ENCODE results near the gene TSSK6. TPM values are rescaled to one million over a fixed set of nuclear protein-coding genes. Genes with fewer than 3 reads are reported as not detected.

The TSSK6 gene
- total RNA-seq, 2 donors from 2014 or later, result 3.8 to 3.9 TPM

DNA sequence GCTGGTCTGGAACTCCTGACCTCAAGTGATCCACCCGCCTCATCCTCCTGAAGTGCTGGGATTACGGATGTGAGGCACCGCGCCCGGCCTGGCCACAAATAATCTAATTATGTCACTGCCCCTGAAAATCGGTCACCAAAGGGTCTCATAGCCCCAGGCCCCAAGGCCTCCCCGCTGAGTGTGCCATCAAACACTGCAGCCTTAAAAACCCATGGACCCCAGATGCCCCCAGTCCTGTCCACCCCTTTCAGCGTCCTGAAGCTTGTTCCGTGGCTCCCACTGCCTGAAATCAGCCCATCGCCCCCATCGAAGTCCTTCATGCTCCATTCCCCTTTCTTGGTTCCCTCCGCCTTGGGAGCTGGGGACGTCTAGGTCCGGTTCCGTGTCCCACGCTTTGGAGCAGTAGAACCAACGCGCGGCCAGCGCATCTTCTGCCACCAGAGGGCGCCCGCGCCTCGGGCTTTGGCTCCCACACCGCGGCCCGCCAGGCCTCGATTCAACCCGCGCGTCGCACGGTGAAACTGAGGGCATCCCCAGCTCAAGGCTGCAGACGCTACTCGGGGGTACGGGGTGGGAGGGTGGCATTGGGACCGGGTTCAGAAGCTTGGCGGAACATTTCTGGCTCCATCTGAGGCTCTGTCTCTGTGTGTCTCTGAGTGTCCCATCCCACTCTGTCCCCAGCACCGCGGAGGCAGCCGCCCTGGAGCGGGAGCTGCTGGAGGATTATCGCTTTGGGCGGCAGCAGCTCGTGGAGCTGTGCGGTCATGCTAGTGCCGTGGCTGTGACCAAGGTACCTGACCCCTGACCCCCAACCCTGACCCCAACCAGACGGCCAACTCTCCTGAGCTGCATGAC lies 16.8 kb upstream of the TSSK6 start:
- Mint-ChIP-seq H3K27ac (peak overlapping the region; percentile 39), H3K27me3 (no peaks in the 10 kb centered on the region), H3K36me3 (ENCODE audit: low read depth) (no peaks in the 10 kb centered on the region), H3K4me1 (peaks cover 14% of the 10 kb centered on the region), H3K4me3 (peak overlapping the region; percentile 57)
- ATAC-seq (peak; percentile 82), DNase-seq (peak; percentile 75 to 91 (median 86))
- H3K9me3 ChIP-seq (ENCODE audit: control insufficient read depth, low read length, poor library complexity, severe bottlenecking), result no peaks in the 10 kb centered on the region

DNA sequence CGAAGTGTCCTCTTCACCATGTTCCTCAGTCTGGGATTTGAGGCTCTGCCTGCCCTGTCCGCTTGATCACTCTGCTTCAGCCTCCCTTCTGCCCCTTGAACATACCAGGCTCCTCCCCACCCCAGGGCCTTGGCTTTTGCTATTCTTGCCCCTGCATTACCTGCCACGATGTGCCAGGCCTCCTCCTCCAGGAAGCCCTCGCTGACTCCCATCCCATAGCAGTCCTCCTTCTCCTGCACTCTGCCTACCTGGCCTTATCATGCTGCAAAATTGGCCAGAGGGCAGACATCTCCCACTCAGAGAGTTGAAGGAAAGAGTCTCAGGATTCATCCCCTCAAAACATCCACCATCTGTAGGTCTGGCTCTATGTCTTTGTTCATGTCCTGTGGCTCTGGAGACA lies 15.5 kb upstream of the TSSK6 start:
- no peaks in the 10 kb centered on the region for H3K9me3 ChIP-seq (ENCODE audit: control insufficient read depth, low read length, poor library complexity, severe bottlenecking)
- DNase-seq, result no peak
- Mint-ChIP-seq H3K36me3 (ENCODE audit: low read depth) (no peaks in the 10 kb centered on the region), H3K27me3 (no peaks in the 10 kb centered on the region), H3K4me3 (no peak overlapping the region), H3K27ac (peak overlapping the region; percentile 45), H3K4me1 (peaks cover 9% of the 10 kb centered on the region)
- ATAC-seq, result no peak

DNA sequence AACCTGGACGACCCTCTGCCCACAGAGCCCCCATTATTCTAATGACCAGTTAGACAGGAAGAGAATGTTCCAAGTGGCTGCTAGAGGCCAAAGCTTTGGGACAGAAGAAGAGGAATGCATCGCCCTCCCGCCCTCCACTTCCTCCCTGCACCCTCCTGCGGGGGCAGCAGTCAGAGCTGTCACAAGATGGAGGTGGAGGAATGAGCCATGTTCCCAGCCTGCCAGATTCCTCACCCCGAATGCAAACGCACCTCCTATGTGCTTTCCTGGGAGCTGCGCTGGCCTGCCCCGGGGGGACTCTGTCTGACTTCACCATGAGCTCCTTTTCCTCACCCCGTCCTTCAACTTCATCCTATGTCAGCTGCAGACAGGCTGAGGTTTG lies 15.1 kb upstream of the TSSK6 start:
- no peak for ATAC-seq
- Mint-ChIP-seq H3K27me3 (no peaks in the 10 kb centered on the region), H3K27ac (peak overlapping the region; percentile 45), H3K4me1 (peaks cover 9% of the 10 kb centered on the region), H3K36me3 (ENCODE audit: low read depth) (no peaks in the 10 kb centered on the region), H3K4me3 (no peak overlapping the region)
- no peaks in the 10 kb centered on the region for H3K9me3 ChIP-seq (ENCODE audit: control insufficient read depth, low read length, poor library complexity, severe bottlenecking)
- DNase-seq, result no peak

DNA sequence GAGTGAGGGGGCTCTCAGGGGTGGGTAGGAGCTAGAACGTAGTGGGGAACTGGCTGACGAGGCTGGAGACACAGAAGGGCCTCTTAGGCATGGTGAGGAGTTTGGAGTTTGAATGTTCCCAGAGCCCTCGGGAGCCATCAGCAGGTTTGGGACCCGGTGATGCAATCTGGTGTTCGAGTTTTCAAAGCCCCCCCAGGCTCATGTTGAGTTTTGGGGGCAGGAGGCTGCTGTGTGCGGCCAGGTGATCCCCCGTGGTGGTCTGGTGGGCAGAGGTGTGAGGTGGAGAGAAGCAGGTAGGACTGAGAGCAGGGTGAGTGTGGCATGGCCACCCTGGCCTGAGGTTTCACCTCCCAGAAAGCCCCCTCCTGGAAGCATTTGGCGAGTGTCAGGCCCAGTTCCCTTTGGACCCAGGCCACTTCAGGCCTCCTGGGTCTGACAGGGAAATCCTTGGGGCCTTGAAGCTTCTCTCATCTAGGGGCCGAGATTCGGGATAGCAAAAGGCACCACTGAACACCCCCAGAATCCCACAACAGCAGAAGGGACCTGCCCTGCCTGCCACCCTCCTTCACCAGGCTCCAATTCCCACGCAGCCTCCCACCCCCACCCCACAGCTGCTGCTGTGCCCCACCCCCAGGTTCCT lies 14.6 kb upstream of the TSSK6 start:
- ATAC-seq (no peak), DNase-seq (no peak)

DNA sequence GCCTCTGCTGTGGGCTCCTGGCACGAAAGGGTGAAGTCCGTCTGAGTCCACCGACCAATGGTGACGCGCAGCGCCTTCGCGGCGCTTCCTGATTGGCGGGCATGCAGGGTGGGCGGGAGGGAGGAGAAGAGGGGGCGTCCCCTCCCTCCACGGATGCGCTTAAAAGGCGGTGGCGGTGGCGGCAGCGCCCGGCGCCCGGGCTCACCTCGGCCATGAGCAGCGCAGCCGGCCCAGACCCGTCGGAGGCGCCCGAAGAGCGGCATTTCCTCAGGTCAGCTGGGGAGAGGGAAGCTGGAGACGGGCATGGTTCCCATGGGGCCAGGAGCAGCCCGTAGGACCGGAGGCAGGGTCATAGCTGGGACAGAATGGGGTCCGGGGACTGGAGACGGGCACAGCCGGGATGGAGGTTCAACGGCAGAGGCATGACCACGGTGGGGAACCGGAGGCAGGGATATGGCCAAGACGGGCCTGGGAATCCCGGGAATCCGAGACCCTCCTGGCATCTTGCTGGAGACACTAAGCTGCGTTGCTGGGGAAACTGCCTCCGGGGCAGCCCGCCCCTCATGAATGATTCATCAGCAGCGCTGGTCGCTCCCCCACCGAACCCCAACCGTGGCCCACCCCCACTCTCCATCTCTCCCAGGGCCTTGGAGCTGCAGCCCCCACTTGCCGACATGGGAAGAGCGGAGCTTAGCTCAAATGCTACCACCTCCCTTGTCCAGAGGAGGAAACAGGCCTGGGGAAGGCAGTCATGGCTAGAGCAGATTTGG lies 13.6 kb upstream of the TSSK6 start, which contains the start of gene YJEFN3:
TSS of gene YJEFN3 (plus strand) at position 191 of the 770 bp plus-strand sequence. CDS start at position 213, 22 bp downstream.
- DNase-seq (no peak), ATAC-seq (no peak)
- Mint-ChIP-seq H3K4me1 (peaks cover 4% of the 10 kb centered on the region), H3K27ac (peak within 1 kb of the TSS; percentile 45), H3K27me3 (no peaks in the 10 kb centered on the region), H3K4me3 (peak within 1 kb of the TSS; percentile 15), H3K36me3 (ENCODE audit: low read depth) (no peaks in the 10 kb centered on the region)
- H3K9me3 ChIP-seq (ENCODE audit: control insufficient read depth, low read length, poor library complexity, severe bottlenecking), result no peaks in the 10 kb centered on the region

More for the DNA sequence above, 14.6 kb upstream of the TSSK6 start:
- H3K4me1 Mint-ChIP-seq, result peaks cover 9% of the 10 kb centered on the region
- peak overlapping the region; percentile 15 for H3K4me3 Mint-ChIP-seq
- no peaks in the 10 kb centered on the region for H3K36me3 Mint-ChIP-seq (ENCODE audit: low read depth)
- peak overlapping the region; percentile 45 for H3K27ac Mint-ChIP-seq
- H3K9me3 ChIP-seq (ENCODE audit: control insufficient read depth, low read length, poor library complexity, severe bottlenecking), result no peaks in the 10 kb centered on the region
- H3K27me3 Mint-ChIP-seq, result no peaks in the 10 kb centered on the region

DNA sequence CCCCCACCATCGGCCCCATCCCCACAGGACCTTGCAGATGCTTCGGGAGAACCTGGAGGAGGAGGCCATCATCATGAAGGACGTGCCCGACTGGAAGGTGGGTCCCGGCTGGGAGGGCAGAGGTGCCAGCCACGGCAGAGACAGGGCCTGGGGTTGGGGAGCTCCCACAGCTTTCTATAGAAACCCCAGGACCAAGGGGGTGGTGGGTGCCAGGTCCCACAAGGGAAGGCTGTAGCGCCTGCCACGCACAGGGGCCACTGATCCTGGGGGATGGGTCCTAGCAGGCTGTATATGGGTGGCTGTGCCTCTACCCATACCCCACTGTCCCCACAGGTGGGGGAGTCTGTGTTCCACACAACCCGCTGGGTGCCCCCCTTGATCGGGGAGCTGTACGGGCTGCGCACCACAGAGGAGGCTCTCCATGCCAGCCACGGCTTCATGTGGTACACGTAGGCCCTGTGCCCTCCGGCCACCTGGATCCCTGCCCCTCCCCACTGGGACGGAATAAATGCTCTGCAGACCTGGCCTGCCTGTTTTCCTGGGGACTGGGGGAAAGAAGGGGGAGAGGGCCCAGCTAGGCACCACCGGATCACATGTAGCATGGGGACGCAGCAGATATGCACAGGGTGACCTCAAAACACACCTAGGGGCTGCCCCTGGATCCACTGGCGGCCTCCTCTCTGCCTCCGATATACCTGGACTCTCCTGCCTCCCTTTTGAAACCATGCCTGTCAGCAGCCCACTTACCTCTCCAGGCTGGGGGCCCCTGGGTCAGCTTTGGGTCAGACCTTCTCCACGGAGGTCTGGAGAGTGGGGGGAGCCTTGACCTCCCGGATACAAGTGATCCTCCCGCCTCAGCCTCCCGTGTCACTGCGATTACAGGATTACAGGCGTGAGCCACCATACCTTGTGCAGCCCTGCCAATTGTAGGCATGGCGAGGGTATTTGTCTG lies 12.6 kb upstream of the TSSK6 start:
- DNase-seq (no peak), ATAC-seq (no peak)
- Mint-ChIP-seq H3K27me3 (no peaks in the 10 kb centered on the region), H3K4me3 (no peak overlapping the region), H3K4me1 (peaks cover 3% of the 10 kb centered on the region), H3K36me3 (ENCODE audit: low read depth) (no peaks in the 10 kb centered on the region), H3K27ac (no peak overlapping the region)
- no peaks in the 10 kb centered on the region for H3K9me3 ChIP-seq (ENCODE audit: control insufficient read depth, low read length, poor library complexity, severe bottlenecking)

DNA sequence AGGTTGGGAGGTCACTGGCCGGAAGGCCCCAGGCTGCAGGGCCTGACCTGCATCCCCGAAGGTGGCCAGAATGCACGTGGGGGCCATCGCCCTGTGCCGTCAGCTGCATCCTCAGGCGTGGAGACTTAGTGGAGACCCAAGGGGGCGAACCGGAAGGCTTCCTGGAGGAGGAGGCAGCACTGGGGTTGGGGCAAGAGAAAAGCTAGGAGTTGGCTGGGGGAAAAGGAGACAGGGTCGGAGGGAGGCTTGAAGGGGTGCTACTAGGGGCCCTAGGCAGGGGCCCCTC lies 12.0 kb upstream of the TSSK6 start:
- H3K4me1 Mint-ChIP-seq, result peaks cover 3% of the 10 kb centered on the region
- no peak overlapping the region for H3K4me3 Mint-ChIP-seq
- DNase-seq (no peak), ATAC-seq (no peak)
- H3K27me3 Mint-ChIP-seq, result no peaks in the 10 kb centered on the region
- H3K27ac Mint-ChIP-seq, result no peak overlapping the region
- H3K36me3 Mint-ChIP-seq (ENCODE audit: low read depth), result no peaks in the 10 kb centered on the region
- no peaks in the 10 kb centered on the region for H3K9me3 ChIP-seq (ENCODE audit: control insufficient read depth, low read length, poor library complexity, severe bottlenecking)

DNA sequence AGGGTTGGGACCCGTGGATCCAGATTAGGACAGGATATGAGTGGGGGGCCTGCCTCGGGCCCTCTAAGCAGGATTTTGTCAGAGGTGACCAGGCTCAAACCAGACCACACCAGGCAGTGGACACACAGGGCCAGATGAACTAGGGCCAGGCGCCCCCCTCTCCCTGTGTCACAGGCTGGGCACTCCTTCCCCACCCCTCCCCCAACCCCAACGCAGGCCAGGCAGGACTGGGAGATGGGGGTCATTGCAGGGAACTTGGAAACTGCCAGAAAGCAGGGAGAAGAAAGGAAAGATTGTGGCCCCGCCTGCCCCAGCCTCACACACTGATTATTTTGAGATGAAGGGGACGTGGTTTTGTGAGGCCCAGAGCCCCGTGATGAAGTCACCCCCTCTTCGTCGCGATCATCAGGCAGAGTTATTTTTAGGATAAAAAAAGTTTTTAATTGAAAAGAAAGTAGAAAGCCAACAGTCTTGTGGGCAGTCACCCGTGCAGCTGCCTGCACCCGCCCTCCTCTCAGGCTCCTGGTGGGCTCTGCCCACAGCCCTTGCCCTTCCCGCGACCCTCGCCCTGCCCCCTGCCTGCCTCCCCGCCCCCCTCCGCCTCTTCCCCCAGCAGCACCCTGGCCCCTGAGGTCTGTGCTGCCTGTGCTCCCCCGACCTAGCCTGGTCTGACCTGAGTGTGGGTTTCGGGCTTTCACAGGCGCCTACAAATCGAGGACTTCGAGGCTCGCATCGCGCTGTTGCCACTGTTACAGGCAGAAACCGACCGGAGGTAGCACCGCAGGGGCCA lies 11.4 kb upstream of the TSSK6 start:
- no peak for DNase-seq
- ATAC-seq, result no peak

DNA sequence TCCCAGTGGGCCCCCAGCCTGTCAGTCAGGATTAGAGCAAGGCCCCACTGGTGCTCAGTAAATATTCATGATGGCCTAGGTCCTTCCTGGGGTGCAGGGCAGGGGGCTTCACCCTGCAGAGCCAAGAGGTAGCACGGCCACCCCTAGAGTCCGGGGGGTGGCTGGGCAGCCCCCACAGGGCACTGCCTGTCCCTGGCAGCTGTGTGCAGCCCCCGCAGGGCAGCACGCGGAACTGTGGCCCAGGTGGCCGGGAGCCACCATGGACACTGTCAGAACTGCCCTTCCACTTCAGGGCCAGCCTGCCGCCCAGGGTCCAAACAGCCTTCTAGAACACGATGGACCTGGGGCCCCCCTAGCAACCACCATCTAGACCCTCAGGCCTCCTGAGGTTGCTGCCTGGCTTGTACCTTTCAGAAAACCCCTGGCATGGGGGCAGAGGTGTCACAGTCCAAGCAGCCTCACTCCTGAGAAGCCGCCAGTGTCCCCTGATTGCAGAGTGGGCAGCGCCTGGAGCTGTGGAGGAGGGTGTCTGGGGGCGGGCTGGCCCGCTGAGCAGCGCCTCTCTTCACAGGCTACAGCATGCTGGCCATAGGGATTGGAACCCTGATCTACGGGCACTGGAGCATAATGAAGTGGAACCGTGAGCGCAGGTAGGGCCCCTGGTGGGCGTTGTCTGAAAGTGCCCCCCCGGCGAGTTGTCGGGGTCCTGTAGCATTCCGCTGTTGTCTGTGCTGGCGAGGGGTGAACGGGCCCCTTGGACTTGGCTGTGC lies 10.4 kb upstream of the TSSK6 start:
- no peak overlapping the region for H3K4me3 Mint-ChIP-seq
- no peaks in the 10 kb centered on the region for H3K4me1 Mint-ChIP-seq
- H3K9me3 ChIP-seq (ENCODE audit: control insufficient read depth, low read length, poor library complexity, severe bottlenecking), result no peaks in the 10 kb centered on the region
- H3K36me3 Mint-ChIP-seq (ENCODE audit: low read depth), result no peaks in the 10 kb centered on the region
- no peaks in the 10 kb centered on the region for H3K27me3 Mint-ChIP-seq
- H3K27ac Mint-ChIP-seq, result no peak overlapping the region
- ATAC-seq (no peak), DNase-seq (no peak)

More for the DNA sequence above, 11.4 kb upstream of the TSSK6 start:
- Mint-ChIP-seq H3K27me3 (no peaks in the 10 kb centered on the region), H3K36me3 (ENCODE audit: low read depth) (no peaks in the 10 kb centered on the region), H3K27ac (no peak overlapping the region), H3K4me3 (no peak overlapping the region), H3K4me1 (no peaks in the 10 kb centered on the region)
- no peaks in the 10 kb centered on the region for H3K9me3 ChIP-seq (ENCODE audit: control insufficient read depth, low read length, poor library complexity, severe bottlenecking)

DNA sequence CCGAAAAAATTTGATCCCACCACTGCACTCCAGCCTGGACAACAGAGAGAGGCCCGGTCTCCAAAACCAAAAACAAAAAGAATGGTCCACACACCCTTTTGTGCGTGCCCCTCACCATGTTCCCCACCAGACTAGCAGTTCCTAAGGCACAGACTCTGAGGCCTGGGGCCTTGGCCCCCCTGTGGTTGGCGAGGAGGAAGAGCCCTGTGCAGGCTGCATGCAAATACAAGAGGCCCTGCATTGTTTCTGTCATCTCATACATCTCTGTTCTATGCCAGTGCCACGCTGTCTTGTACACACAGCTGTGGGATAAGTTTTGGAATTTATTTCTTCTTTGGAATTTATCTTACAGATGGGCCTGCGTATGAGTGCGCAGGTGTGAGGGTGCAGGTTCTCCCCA lies 8.7 kb upstream of the TSSK6 start:
- no peak overlapping the region for H3K4me3 Mint-ChIP-seq
- no peaks in the 10 kb centered on the region for H3K9me3 ChIP-seq (ENCODE audit: control insufficient read depth, low read length, poor library complexity, severe bottlenecking)
- peaks cover 8% of the 10 kb centered on the region for H3K4me1 Mint-ChIP-seq
- no peaks in the 10 kb centered on the region for H3K36me3 Mint-ChIP-seq (ENCODE audit: low read depth)
- H3K27me3 Mint-ChIP-seq, result no peaks in the 10 kb centered on the region
- DNase-seq, result no peak
- no peak for ATAC-seq
- H3K27ac Mint-ChIP-seq, result peak overlapping the region; percentile 72

DNA sequence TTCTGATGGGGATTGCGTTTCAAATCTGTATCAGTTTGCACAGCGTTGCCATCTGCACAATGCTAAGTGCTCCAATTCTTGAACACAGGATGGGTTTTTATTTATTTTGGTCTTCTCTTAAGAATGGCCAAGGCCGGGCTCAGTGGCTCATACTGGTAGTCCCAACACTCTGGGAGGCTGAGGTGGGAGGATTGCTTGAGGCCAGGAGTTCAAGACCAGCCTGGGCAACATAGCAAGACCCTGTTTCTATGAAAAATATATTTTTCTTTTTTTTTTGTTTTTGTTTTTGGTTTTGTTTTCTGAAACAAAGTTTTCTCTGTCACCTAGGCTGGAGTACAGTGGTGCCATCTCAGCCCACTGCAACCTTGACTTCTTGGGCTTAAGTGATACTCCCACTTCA lies 7.8 kb upstream of the TSSK6 start:
- Mint-ChIP-seq H3K4me1 (peaks cover 8% of the 10 kb centered on the region), H3K4me3 (no peak overlapping the region), H3K27me3 (no peaks in the 10 kb centered on the region), H3K36me3 (ENCODE audit: low read depth) (no peaks in the 10 kb centered on the region), H3K27ac (no peak overlapping the region)
- no peaks in the 10 kb centered on the region for H3K9me3 ChIP-seq (ENCODE audit: control insufficient read depth, low read length, poor library complexity, severe bottlenecking)
- ATAC-seq (no peak), DNase-seq (no peak)
